H1 (cell line): Measurements from ENCODE around the gene RSAD2.

Source experiments
- FOSL1 ChIP-seq: IDR thresholded peaks from 2 replicates; pipeline ENCODE4 v1.6.1; 2011; ENCODE audit warnings: mild to moderate bottlenecking, low read depth, low read length, moderate library complexity; ENCODE audit not compliant: insufficient read depth
- TF ChIP-seq, protein P1 (sequence below): IDR thresholded peaks from 2 replicates; pipeline ENCODE4 v1.6.1; 2011; ENCODE audit warnings: low read length, improper control_type of control experiment

DNA sequence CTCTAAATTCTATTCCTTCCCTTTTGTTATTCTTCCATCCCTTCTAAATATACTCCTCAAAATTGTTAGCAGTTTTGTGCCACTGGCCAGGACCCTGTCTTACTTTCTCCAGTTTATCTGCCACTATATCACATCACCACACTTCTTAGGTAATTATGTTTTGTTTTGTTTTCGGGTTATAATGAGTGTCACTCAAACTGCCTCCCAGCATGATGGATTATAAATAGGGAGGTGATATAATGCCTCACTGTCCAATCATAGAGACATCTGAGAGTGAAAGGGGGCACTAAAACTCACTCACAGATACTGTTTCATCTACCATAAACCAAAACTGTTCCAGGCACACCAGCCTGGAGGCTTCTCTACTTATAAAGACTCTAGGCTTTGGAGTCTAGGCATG, 3.5 kb downstream of the RSAD2 start:
- TF ChIP-seq FOSL1, result no peak
- TF ChIP-seq, protein P1, sequence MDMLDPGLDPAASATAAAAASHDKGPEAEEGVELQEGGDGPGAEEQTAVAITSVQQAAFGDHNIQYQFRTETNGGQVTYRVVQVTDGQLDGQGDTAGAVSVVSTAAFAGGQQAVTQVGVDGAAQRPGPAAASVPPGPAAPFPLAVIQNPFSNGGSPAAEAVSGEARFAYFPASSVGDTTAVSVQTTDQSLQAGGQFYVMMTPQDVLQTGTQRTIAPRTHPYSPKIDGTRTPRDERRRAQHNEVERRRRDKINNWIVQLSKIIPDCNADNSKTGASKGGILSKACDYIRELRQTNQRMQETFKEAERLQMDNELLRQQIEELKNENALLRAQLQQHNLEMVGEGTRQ, result no peak
